Skin of body (tissue), 2 donors: ENCODE measurements around the gene CPEB1. TPM values are rescaled to one million over a fixed set of nuclear protein-coding genes. Genes with fewer than 3 reads are reported as not detected.
"Not testable (repeated sequence)": the region's sequence is repeated elsewhere in the genome, so short reads cannot be mapped to it uniquely, and the experiment has no call there.

Experiments used
- DNase-seq: peaks from one replicate; lab custom pipeline; 2025; lab: John Stamatoyannopoulos, UW
- total RNA-seq: library from RNA; depleted of rRNA; stranded (reverse); fragments of >200 nt; gene quantifications from one replicate; pipeline ENCODE4 v1.2.3, GENCODE V29; 2014

The CPEB1 gene
- total RNA-seq, 1 donor from 2014 or later, result 2.7 TPM

GRCh38 chr15:82649226-82649999 lies 2.2 kb upstream of the CPEB1 start:
- no peak for DNase-seq

- DNase-seq, result no peak
These were observed 1.3 kb upstream of the CPEB1 start for GRCh38 chr15:82648257-82649103.

- no peak for DNase-seq
These were observed 683 bp upstream of the CPEB1 start for GRCh38 chr15:82647835-82648256.

- DNase-seq, result no peak
These were observed 716 bp downstream of the CPEB1 start for GRCh38 chr15:82646250-82647044.

GRCh38 chr15:82644967-82645852 lies 2.0 kb downstream of the CPEB1 start:
- not testable (repeated sequence) for DNase-seq

GRCh38 chr15:82643992-82644391 lies 3.2 kb downstream of the CPEB1 start:
- DNase-seq, result no peak

- DNase-seq, result no peak
These were observed 4.5 kb downstream of the CPEB1 start for GRCh38 chr15:82642656-82643055.

GRCh38 chr15:82641129-82641798 lies 5.9 kb downstream of the CPEB1 start:
- no peak for DNase-seq

GRCh38 chr15:82640672-82641071 lies 6.5 kb downstream of the CPEB1 start:
- DNase-seq, result no peak

GRCh38 chr15:82635798-82636197 lies 11.4 kb downstream of the CPEB1 start:
- DNase-seq, result no peak

GRCh38 chr15:82630033-82630432 lies 17.1 kb downstream of the CPEB1 start:
- no peak for DNase-seq

- DNase-seq, result no peak
These were observed 22.0 kb downstream of the CPEB1 start for GRCh38 chr15:82625136-82625535.

GRCh38 chr15:82624438-82624837 lies 22.7 kb downstream of the CPEB1 start:
- DNase-seq, result no peak

GRCh38 chr15:82624008-82624407 lies 23.2 kb downstream of the CPEB1 start:
- no peak for DNase-seq

- no peak for DNase-seq
These were observed 25.2 kb downstream of the CPEB1 start for GRCh38 chr15:82621970-82622369.

GRCh38 chr15:82613747-82614146 lies 33.4 kb downstream of the CPEB1 start:
- no peak for DNase-seq

- no peak for DNase-seq
These were observed 35.8 kb downstream of the CPEB1 start for GRCh38 chr15:82611348-82611747.

GRCh38 chr15:82602195-82602594 lies 45.0 kb downstream of the CPEB1 start:
- DNase-seq, result no peak

- DNase-seq, result no peak
These were observed 47.3 kb downstream of the CPEB1 start for GRCh38 chr15:82599862-82600261.

- DNase-seq, result no peak
These were observed 49.3 kb downstream of the CPEB1 start for GRCh38 chr15:82597815-82598214.
